SK-N-SH treated with all-trans-retinoic acid at 6 μM for 48 hours (cell line): ENCODE results near the gene RECQL5.

ENCODE experiments used
- OSR1 ChIP-seq: fragments of 250-450 bp; sonication (Bioruptor Pico); IDR thresholded peaks from 2 replicates; pipeline ENCODE4 v1.8.0; 2022; ENCODE audit warnings: moderate library complexity, mild to moderate bottlenecking, inconsistent platforms
- PATZ1 ChIP-seq: fragments of 250-450 bp; sonication (Bioruptor Pico); IDR thresholded peaks from 2 replicates; pipeline ENCODE4 v1.8.0; 2020; ENCODE audit warnings: mild to moderate bottlenecking, moderate library complexity, borderline replicate concordance
- SNAI2 ChIP-seq: fragments of 250-450 bp; sonication (Bioruptor Pico); IDR thresholded peaks from 2 replicates; pipeline ENCODE4 v1.5.0; 2020; ENCODE audit warnings: mild to moderate bottlenecking, moderate library complexity
- ZFP3 ChIP-seq: fragments of 250-450 bp; sonication (Bioruptor Pico); IDR thresholded peaks from 2 replicates; pipeline ENCODE4 v1.5.0; 2020; ENCODE audit warnings: mild to moderate bottlenecking, moderate library complexity
- ZNF70 ChIP-seq: fragments of 450-650 bp; formaldehyde crosslinking; IDR thresholded peaks from 2 replicates; pipeline ENCODE4 v1.5.0; 2020; ENCODE audit warnings: mild to moderate bottlenecking, moderate library complexity
- ZNF8 ChIP-seq: fragments of 450-650 bp; formaldehyde crosslinking; IDR thresholded peaks from 2 replicates; pipeline ENCODE4 v1.5.0; 2020; ENCODE audit warnings: mild to moderate bottlenecking, moderate library complexity

GRCh38 chr17:75672011-75672410, 5.1 kb upstream of the RECQL5 start:
- TF ChIP-seq ZNF70 (CRISPR knock-in tag) (no peak), OSR1 (no peak), ZFP3 (no peak), ZNF8 (CRISPR knock-in tag) (no peak), PATZ1 (CRISPR knock-in tag) (no peak), SNAI2 (CRISPR knock-in tag) (no peak)
